Tibial artery (tissue), 4 donors: ENCODE data around the gene CUL3.
A peak's percentile ranks its signal among the peaks of the same experiment; 100 is the strongest.

ENCODE experiments used
- DNase-seq, 2 donors: peaks; one replicate each; pipeline ENCODE4 v3.0.0-alpha.2; 2019
- H3K27ac ChIP-seq, 2 donors: fragments of 200-600 bp; sonication (generic) in 1 of 2; 1 replicate in 1 of 2; 2 replicates in 1 of 2; pipeline ENCODE4 v1.5.1; 2018 to 2019; ENCODE audit warnings: mild to moderate bottlenecking in 1 of 2
- H3K27me3 ChIP-seq, 2 donors: fragments of 200-600 bp; sonication (generic) in 1 of 2; one replicate each; pipeline versions ENCODE4 v1.5.1 to v1.6.0; 2016 to 2019
- H3K36me3 ChIP-seq, 3 donors: fragments of 200-600 bp; sonication (generic) in 2 of 3; one replicate each; pipeline ENCODE4 v1.5.1; 2016 to 2019; ENCODE audit warnings: mild to moderate bottlenecking in 2 of 3
- H3K4me1 ChIP-seq, 4 donors: fragments of 200-600 bp; sonication (generic) in 2 of 4; 1 replicate in 3 of 4; 2 replicates in 1 of 4; pipeline ENCODE4 v1.5.1; 2016 to 2019
- H3K4me3 ChIP-seq, 2 donors: fragments of 200-600 bp; sonication (generic) in 1 of 2; 1 replicate in 1 of 2; 2 replicates in 1 of 2; pipeline ENCODE4 v1.5.1; 2018 to 2019; ENCODE audit warnings: mild to moderate bottlenecking in 2 of 2
- H3K9me3 ChIP-seq, 3 donors: fragments of 200-600 bp; sonication (generic) in 1 of 3; one replicate each; pipeline ENCODE4 v1.5.1; 2016 to 2019
- CTCF ChIP-seq, 2 experiments: fragments of 200-600 bp in 1 of 2; fragments of 450-650 bp in 1 of 2; IDR thresholded peaks; one replicate each; pipeline ENCODE4 v1.5.1; 2017 to 2019; ENCODE audit warnings: antibody characterized with exemption in 2 of 2, mild to moderate bottlenecking in 1 of 2, moderate library complexity in 1 of 2
- intact Hi-C: fragments of 100-400 bp; cut with DNase I; formaldehyde crosslinking; loops from one replicate; pipeline ENCODE4 v1.15.0; 2023; ENCODE audit warnings: low total_unique reads

Gene CUL3

GRCh38 chr2:224598678-224599077 lies 13.5 kb upstream of the CUL3 start:
- Histone ChIP-seq H3K9me3 (no peaks in the 10 kb centered on the region), H3K27me3 (peaks cover 0 to 3% of the 10 kb centered on the region in 2 donors), H3K36me3 (no peaks in the 10 kb centered on the region), H3K4me1 (no peaks in the 10 kb centered on the region), H3K4me3 (no peak overlapping the region), H3K27ac (no peak overlapping the region)
- no peak for DNase-seq
- TF ChIP-seq CTCF (IDR thresholded peaks at IDR 0.05) = no peak
- intact Hi-C loops = no loop called here

- DNase-seq = no peak
- intact Hi-C loops = no loop called here
Measured at GRCh38 chr2:224596289-224596688, 11.1 kb upstream of the CUL3 start.

GRCh38 chr2:224595518-224595917 lies 10.4 kb upstream of the CUL3 start:
- no peaks in the 10 kb centered on the region for H3K4me1 ChIP-seq
- no peaks in the 10 kb centered on the region for H3K9me3 ChIP-seq
- no peak overlapping the region for H3K27ac ChIP-seq
- H3K36me3 ChIP-seq = no peaks in the 10 kb centered on the region
- peaks cover 0 to 3% of the 10 kb centered on the region in 2 donors for H3K27me3 ChIP-seq
- intact Hi-C loops = no loop called here
- DNase-seq = no peak
- TF ChIP-seq CTCF (IDR thresholded peaks at IDR 0.05) = no peak
- H3K4me3 ChIP-seq = no peak overlapping the region

More at GRCh38 chr2:224596289-224596688, 11.1 kb upstream of the CUL3 start:
- no peaks in the 10 kb centered on the region for H3K9me3 ChIP-seq
- H3K27ac ChIP-seq = no peak overlapping the region
- peaks cover 0 to 3% of the 10 kb centered on the region in 2 donors for H3K27me3 ChIP-seq
- TF ChIP-seq CTCF (IDR thresholded peaks at IDR 0.05) = no peak
- no peaks in the 10 kb centered on the region for H3K4me1 ChIP-seq
- no peak overlapping the region for H3K4me3 ChIP-seq
- no peaks in the 10 kb centered on the region for H3K36me3 ChIP-seq

GRCh38 chr2:224594840-224595239 lies 9.7 kb upstream of the CUL3 start:
- Histone ChIP-seq H3K27me3 (peaks cover 0 to 3% of the 10 kb centered on the region in 2 donors), H3K4me3 (no peak overlapping the region), H3K27ac (no peak overlapping the region), H3K9me3 (no peaks in the 10 kb centered on the region), H3K36me3 (no peaks in the 10 kb centered on the region), H3K4me1 (no peaks in the 10 kb centered on the region)
- TF ChIP-seq CTCF (IDR thresholded peaks at IDR 0.05) = no peak
- no peak for DNase-seq
- intact Hi-C loops = no loop called here

GRCh38 chr2:224591220-224591619 lies 6.1 kb upstream of the CUL3 start:
- Histone ChIP-seq H3K36me3 (no peaks in the 10 kb centered on the region), H3K27me3 (peaks cover 0 to 3% of the 10 kb centered on the region in 2 donors), H3K27ac (no peak overlapping the region), H3K4me1 (no peaks in the 10 kb centered on the region), H3K9me3 (no peaks in the 10 kb centered on the region), H3K4me3 (no peak overlapping the region)
- DNase-seq = no peak
- intact Hi-C loops = no loop called here
- no peak for TF ChIP-seq CTCF (IDR thresholded peaks at IDR 0.05)

GRCh38 chr2:224586127-224586695 lies 1.0 kb upstream of the CUL3 start:
- Histone ChIP-seq H3K4me3 (peak overlapping the region; percentile 86), H3K36me3 (no peaks in the 10 kb centered on the region), H3K27me3 (no peaks in the 10 kb centered on the region), H3K27ac (peak overlapping the region; percentile 92 to 93), H3K9me3 (no peaks in the 10 kb centered on the region), H3K4me1 (peaks cover 0 to 26% (median 20%) of the 10 kb centered on the region in 4 donors)
- no peak for DNase-seq
- intact Hi-C loops = no loop called here
- no peak for TF ChIP-seq CTCF (IDR thresholded peaks at IDR 0.05)
